Astrocyte of the cerebellum (primary cell): ENCODE results near the gene MUTYH.
"Not testable (repeated sequence)": the region's sequence is repeated elsewhere in the genome, so short reads cannot be mapped to it uniquely, and the experiment has no call there.

Experiments
- DNase-seq: peaks from one replicate; pipeline ENCODE4 v3.0.0-alpha.2; 2011; ENCODE audit warnings: low read depth
- H3K4me3 ChIP-seq: 2 replicates; pipeline ENCODE4 v1.5.1; 2011; ENCODE audit warnings: mild to moderate bottlenecking, low read depth, low read length, moderate library complexity
- in situ Hi-C: cut with HindIII; loops from 2 replicates; pipeline ENCODE4 v1.10.0; 2017; ENCODE audit warnings: low sequenced_read_pairs
- TF ChIP-seq, protein P1 (sequence below): IDR thresholded peaks from 2 replicates; pipeline ENCODE4 v1.5.1; 2012; ENCODE audit warnings: low read length, low read depth, moderate library complexity, mild to moderate bottlenecking; ENCODE audit errors: missing control alignments

Gene MUTYH

DNA sequence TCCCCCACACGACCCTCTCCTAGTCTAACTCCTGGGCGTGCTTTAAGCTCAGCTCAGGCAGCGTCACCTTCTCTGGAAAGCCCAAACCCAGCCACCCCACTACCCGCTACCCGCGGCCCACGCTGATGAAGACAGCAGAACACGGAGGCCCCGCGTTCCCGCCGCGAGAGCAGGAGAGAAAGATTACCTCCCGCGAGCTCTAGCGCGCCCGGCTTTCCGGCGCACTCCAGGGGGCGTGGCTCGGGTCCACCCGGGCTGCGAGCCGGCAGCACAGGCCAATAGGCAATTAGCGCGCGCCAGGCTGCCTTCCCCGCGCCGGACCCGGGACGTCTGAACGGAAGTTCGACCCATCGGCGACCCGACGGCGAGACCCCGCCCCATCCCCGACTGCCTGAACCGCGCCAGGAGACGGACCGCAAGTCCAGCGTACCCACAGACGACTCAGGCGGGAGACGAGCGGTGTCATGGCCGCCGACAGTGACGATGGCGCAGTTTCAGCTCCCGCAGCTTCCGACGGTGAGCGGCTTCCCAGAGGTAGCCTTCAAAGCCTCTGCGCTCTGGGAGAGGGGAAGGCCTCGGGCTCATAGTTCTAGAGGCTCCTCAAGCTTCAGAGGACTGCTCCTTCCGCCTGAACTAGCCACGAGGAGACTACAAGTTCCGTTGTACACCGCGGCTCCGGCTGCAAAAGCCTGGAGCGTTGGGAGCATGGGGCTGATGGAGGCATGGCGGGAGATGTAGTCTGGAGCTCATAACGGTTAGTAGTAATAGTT is at the start of gene MUTYH, which contains the start of gene TOE1:
Gene MUTYH (minus strand): TSS at position 652 of the 770 bp plus-strand sequence. CDS start 5,935 bp downstream, outside the sequence.
Gene TOE1 (plus strand): TSS at position 382 of the 770 bp plus-strand sequence. CDS start 83 bp downstream, at position 465.
- TF ChIP-seq, protein P1, sequence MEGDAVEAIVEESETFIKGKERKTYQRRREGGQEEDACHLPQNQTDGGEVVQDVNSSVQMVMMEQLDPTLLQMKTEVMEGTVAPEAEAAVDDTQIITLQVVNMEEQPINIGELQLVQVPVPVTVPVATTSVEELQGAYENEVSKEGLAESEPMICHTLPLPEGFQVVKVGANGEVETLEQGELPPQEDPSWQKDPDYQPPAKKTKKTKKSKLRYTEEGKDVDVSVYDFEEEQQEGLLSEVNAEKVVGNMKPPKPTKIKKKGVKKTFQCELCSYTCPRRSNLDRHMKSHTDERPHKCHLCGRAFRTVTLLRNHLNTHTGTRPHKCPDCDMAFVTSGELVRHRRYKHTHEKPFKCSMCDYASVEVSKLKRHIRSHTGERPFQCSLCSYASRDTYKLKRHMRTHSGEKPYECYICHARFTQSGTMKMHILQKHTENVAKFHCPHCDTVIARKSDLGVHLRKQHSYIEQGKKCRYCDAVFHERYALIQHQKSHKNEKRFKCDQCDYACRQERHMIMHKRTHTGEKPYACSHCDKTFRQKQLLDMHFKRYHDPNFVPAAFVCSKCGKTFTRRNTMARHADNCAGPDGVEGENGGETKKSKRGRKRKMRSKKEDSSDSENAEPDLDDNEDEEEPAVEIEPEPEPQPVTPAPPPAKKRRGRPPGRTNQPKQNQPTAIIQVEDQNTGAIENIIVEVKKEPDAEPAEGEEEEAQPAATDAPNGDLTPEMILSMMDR: no peak
- in situ Hi-C loops: no loop called here

DNA sequence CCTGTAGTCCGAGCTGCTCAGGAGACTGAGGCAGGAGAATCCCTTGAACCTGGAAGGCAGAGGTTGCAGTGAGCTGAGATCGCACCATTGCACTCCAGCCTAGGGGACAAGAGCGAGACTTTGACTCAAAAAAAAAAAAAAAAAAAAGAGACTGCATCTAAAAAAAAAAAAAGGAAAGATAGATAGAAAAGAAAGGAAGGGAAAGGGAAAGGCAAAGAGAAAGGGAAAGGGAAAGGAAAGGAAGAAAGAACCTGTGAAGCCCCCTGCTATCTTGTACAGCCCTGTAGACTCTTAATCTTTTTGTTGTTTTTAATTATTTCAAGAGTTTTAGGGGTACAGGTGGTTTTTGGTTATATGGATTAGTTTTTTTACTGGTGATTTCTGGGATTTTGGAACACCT is 46.0 kb upstream of the MUTYH start:
- in situ Hi-C loops: no loop called here
- DNase-seq: no peak
- TF ChIP-seq, protein P1: no peak
- H3K4me3 ChIP-seq: no peak overlapping the region

More for the DNA sequence above, at the start of gene MUTYH, which contains the start of gene TOE1:
- DNase-seq: peak; percentile 82
- peak within 1 kb of the TSS; percentile 58 for H3K4me3 ChIP-seq

DNA sequence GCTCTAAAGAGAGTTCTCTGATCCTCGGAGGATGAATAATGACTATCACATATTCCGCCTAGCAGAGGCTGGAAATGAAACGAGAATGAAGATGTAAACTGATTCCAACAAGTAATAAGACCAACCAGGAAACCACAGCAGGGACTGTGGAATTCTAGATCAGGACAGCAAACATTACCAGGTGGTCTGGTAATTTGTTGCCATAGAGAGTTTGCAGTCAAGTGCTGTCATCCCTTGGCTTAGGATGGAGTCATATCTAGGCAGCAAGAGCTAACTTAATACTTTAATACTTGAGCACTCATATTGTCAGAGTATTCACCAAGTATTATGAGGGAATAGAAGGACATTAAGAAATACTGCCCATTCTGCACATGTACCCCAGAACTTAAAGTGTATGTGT is 45.1 kb upstream of the MUTYH start:
- in situ Hi-C loops: no loop called here
- TF ChIP-seq, protein P1: no peak

DNA sequence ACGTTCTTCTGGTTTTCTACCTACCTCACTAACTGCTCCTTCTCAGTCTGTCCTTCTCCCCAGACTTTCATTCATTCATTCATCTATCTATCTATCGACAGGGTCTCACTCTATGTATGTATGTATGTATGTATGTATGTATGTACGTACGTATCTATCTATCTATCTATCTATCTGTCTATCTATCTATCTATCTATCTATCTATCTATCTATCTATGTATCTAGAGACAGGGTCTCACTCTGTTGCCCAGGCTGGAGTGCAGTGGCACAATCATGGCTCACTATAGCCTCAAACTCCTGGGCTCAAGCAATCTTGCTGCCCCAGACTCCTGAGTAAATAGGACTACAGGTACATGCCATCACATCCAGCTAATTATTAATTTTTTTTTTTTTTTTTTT is 44.0 kb upstream of the MUTYH start:
- H3K4me3 ChIP-seq, DNase-seq, in situ Hi-C loops: not testable (repeated sequence)

More for the DNA sequence above, 45.1 kb upstream of the MUTYH start:
- DNase-seq: no peak
- H3K4me3 ChIP-seq: no peak overlapping the region

DNA sequence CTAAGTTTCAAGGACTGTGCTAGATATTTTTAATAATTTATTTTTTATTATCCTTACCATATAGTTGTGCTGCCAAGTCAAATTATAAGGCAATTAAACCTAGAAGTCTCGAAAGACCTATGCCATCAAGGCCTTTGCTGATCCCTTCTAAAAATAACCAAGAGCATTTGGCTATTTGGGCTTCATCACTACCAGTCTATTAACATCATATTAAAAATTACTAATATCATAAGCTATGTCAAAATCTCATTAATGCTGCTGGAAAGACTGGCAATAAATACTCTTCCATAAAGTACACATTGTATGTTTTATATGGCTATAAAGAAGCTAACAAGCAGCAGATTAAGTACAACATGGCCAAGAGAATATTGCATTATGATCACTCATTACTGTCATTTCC is 43.0 kb upstream of the MUTYH start:
- no peak overlapping the region for H3K4me3 ChIP-seq
- TF ChIP-seq, protein P1: no peak
- DNase-seq: no peak
- in situ Hi-C loops: no loop called here

DNA sequence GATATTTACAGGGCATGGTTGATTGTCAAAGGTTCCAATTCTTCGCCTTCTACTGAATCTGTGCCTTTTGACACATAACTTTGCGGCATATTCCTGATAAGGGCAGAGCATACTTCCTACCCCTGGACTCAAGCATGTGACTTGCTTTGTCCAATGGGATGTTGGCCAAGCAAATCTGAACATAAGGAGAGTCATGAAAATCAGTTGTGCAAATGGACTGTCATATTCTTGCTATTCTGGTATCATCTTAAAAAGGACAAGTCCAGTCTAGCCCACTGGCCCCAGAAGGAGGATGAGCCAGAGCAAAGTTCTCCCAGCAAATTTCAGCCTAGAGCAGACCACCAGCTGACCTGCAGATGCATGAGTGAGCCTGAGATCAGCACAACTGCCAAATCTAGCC is 41.0 kb upstream of the MUTYH start:
- TF ChIP-seq, protein P1: no peak
- no peak for DNase-seq
- no peak overlapping the region for H3K4me3 ChIP-seq
- in situ Hi-C loops: no loop called here

DNA sequence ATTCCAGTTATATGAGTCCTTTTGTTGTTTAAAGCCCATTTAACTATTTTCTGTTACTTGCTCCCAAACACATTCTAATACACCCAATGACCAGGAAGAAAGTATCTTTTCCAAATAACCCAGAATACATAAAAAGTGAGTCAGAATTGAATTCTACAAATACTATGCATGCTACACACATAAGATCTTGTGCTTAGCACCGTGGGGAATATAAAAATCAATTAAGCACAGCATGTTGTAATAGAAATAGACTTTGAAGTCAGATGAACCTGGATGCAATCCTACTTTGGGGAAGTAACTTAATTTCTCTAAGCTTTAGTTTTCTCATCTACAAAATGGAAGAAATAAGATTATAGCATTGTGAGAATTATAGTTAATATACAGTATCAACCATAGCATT is 40.5 kb upstream of the MUTYH start:
- DNase-seq: no peak
- in situ Hi-C loops: no loop called here
- H3K4me3 ChIP-seq: no peak overlapping the region
- TF ChIP-seq, protein P1: no peak
